ENCODE measurements around the gene TRIML1.

DNA sequence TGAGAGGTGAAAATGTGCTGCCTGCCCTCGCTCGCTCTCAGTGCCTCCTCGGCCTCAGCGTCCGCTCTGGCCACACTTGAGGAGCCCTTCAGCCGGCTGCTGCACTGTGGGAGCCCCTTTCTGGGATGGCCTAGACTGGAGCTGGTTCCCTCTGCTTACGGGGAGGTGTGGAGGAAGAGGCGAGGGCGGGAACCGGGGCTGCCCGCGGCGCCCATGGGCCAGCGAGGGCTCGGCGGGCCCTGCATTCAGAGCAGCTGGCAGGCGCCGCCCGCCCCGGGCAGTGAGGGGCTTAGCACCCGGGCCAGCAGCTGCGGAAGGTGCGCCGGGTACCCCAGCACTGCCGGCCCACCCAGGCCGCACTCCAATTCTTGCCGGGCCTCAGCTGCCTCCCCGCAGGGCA lies 39.6 kb downstream of the TRIML1 start:
- TF ChIP-seq SIN3A (IDR thresholded peaks at IDR 0.05; ENCODE audit: borderline replicate concordance, insufficient read depth, low read length) (no peak), POLR2AphosphoS5 (IDR thresholded peaks at IDR 0.05; ENCODE audit: low read depth, low read length) (no peak), TAF1 (IDR thresholded peaks at IDR 0.05; ENCODE audit: borderline replicate concordance, insufficient read depth, low read length) (no peak)
- TF ChIP-seq, protein P1, sequence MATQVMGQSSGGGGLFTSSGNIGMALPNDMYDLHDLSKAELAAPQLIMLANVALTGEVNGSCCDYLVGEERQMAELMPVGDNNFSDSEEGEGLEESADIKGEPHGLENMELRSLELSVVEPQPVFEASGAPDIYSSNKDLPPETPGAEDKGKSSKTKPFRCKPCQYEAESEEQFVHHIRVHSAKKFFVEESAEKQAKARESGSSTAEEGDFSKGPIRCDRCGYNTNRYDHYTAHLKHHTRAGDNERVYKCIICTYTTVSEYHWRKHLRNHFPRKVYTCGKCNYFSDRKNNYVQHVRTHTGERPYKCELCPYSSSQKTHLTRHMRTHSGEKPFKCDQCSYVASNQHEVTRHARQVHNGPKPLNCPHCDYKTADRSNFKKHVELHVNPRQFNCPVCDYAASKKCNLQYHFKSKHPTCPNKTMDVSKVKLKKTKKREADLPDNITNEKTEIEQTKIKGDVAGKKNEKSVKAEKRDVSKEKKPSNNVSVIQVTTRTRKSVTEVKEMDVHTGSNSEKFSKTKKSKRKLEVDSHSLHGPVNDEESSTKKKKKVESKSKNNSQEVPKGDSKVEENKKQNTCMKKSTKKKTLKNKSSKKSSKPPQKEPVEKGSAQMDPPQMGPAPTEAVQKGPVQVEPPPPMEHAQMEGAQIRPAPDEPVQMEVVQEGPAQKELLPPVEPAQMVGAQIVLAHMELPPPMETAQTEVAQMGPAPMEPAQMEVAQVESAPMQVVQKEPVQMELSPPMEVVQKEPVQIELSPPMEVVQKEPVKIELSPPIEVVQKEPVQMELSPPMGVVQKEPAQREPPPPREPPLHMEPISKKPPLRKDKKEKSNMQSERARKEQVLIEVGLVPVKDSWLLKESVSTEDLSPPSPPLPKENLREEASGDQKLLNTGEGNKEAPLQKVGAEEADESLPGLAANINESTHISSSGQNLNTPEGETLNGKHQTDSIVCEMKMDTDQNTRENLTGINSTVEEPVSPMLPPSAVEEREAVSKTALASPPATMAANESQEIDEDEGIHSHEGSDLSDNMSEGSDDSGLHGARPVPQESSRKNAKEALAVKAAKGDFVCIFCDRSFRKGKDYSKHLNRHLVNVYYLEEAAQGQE (IDR thresholded peaks at IDR 0.05; ENCODE audit: insufficient read depth in 1 of 2, low read depth in 2 of 2, low read length in 2 of 2), result no peak

All from PFSK-1 (cell line).